Stromal cell of bone marrow (primary cell): ENCODE measurements around the gene PRUNE2.
"Not testable (repeated sequence)": the region's sequence is repeated elsewhere in the genome, so short reads cannot be mapped to it uniquely, and the experiment has no call there.

Experiments used
- DNase-seq: peaks from one replicate; pipeline ENCODE4 v3.0.0-alpha.2; 2012; ENCODE audit warnings: low read depth

The PRUNE2 gene

DNA sequence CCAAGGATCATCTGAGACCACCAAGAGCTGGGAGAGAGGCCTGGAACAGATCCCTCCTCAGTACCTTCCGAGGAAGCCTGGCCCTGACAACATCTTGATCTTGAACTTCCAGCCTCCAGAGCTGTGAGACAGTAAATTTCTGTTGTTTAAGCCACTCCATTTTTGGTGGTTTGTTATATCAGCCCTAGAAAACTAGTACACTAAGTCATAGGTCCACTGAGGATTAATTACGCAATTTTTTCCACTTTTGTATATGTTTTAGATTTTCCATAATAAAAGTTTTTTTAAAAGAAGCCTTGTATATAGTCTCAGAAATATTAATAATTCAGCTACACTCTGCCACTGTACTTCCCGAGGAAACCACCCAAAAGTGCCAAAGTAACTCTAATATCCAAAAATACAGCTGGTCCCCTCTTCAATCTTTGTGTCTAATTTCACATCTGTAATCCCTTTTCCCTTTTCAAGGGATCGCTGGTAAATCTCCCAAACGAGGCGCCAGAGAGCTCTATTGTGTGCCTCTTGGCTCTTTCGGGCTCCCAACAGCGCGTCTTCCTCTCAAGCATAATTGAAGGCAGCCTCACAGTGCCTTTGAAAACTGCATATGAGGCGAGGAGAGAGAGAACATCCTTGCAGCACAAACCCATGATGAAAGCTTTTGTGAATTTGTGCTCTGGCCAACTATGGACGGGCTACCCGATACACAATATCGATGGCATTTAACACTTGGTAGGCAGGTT, 32.7 kb downstream of the PRUNE2 start:
- peak; percentile 77 for DNase-seq

DNA sequence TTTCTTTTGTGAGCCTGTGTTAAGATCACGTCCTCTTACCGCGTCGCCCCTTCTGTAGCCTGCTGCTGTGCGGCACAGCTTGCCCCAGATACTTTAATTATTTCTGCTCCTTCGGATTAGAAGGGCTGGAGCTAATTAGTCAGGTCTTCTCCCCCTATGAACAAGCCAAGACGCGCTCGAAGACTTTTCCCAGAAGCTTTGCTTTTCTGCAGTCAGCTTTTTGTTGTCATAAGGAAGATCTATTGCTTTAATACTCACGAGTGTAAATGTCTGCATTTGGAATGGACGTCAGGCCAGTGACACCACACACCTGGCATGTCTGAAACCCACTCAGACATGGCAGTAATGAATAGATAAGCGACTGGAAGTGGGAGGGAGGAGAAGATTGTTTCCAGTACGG, 37.0 kb downstream of the PRUNE2 start:
- no peak for DNase-seq

DNA sequence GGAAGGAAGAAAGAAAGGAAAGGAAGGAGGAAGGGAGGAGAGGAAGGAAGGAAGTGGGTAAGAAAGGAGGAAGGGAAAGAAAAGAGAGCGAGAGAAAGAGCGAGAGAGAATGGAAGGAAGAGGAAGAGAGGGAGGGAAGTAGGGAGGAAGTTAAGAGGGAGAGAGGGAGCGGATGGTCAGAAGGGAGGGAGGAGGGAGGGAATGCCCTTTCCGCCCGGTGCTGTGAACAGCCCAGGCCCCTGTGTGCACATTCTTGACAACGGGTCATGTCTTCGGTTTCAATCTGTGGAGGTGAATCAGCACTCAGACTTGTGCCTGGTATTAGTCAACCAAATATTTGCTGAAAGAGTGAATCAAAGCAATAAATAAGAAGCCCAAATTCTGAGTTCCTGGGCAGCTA, 39.2 kb downstream of the PRUNE2 start:
- peak; percentile 92 for DNase-seq

DNA sequence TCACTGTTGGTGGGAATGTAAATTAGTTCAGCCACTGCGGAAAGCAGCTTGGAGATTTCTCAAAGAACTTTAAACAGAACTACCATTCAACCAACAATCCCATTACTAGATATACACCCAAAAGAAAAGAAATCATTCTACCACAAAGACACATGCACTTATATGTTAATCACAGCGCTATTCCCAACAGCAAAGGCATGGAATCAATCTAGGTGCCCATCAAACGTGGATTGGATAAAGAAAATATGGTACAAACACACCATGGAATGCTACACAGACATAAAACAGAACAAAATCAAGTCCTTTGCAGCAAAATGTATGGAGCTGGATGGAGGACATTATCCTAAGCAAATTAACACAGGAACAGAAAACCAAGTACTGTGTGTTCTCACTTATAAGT, 42.1 kb downstream of the PRUNE2 start:
- DNase-seq, result no peak

DNA sequence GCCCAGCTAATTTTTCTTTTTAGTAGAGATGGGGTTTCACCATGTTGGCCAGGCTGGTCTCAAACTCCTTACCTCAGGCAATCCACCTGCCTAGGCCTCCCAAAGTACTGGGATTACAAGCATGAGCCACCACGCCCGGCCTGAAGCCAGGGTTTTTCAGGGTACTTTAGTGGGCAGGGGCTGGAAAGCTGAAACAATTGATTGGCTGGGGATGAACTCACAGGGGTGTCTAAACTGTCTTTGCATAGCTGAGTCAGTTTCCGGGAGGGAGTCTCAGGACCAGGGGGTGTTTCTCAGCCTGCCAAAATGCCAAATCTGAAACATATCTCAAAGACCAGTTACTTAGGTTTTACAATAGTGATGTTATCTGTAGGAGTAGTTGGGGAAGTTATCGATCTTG, 46.1 kb downstream of the PRUNE2 start:
- no peak for DNase-seq

DNA sequence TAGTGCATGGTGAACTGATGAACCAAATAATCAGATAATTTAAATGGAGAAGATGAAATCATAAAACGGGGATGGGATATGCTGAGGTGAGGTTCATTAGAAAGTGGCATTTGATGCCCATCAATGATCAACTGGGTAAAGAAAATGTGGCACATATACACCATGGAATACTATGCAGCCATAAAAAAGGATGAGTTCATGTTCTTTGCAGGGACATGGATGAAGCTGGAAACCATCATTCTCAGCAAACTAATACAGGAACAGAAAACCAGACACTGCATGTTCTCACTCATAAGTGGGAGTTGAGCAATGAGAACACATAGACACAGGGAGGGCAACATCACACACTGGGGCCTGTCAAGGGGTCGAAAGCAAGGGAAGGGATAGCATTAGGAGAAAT, 47.7 kb downstream of the PRUNE2 start:
- not testable (repeated sequence) for DNase-seq

DNA sequence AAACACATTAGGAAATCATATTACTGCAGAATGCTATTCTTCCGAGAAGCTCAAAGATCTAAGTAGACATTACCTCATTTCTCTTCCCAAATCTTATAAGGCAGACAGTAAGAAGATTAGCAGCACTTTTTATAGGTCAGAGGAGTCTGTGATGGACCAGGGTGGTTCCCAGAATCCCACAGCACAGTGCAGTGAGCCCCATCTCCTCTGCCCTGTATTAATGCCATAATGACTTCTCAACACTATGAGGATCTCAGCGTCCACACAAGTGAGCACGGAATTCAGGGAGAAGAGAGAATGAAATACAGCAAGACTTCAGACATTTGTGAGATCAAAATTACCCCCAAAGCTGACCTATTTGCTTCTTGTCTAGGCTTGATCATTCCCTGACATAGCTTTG, 49.9 kb downstream of the PRUNE2 start:
- DNase-seq, result no peak

DNA sequence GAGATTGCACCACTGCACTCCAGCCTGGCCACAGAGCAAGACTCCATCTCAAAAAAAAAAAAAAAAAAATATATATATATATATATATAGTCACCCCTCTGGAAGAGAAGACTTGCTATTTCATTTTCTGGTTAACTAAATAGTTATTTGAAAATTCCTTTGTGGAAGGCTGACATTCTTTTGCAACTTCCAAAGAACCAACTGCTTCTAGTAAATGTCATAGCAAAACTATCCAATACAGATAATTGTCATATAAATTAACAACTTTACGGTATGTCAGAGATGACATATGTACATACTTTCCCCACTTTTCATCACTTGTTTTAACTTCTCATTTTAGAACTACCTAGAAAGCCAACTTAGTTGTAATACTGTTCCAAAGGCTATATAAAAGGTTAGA, 50.9 kb downstream of the PRUNE2 start:
- DNase-seq, result no peak

DNA sequence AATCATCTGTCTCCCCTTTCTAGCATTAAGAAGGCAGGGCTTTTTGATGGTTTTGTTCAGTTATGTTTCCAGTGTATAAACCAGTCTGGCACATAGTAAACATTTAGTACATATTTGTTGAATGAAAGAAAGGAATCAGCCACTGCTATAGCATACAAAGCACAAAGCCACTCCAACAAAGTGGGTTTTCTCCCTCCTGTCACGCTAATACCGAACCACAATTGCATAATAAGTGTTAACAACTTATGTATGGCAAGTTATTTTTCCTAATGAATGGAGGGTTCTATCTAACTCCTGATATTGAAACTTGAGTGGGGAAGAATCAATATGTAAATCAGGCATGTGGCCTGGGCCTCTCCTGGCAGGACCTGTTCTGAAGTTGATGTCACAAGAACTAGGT, 53.9 kb downstream of the PRUNE2 start:
- DNase-seq, result no peak

DNA sequence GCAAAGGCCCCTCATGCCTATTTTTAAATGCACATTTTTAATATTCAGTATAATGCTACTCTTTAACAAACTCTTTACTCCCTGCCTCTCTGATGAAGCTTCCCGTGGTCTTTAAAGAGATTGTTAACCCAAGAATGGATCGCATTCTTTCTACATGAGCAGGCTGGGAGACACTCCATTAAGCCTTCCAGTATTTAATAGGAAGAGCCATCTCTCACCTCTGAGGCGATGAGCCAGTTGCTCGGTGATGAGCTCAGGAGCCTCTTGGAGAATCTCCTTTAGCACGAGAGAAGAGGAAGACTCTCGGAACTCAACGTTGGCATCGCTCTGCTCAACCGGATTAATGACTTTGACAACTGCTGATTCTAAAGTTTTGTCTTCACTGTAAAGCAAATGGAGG, 59.6 kb downstream of the PRUNE2 start:
- DNase-seq, result no peak

DNA sequence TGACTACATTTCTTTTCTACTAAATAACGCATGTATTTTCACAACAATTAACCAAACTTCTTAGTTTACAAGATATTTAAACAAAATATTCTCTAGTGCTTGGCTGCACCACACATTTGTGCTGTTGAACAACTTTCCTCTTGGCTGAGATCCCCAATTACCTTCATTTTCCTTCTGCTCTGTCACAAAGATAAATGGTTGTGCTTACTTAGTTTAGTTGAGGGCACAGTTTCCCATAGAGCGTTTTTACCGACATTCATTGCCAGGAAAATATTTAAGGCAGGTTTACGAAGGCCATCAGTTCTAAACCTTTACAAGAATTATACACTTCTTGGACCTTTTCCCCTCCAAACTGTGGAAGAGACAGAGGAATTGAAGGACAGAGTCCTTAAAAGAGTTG, 60.7 kb downstream of the PRUNE2 start:
- no peak for DNase-seq

DNA sequence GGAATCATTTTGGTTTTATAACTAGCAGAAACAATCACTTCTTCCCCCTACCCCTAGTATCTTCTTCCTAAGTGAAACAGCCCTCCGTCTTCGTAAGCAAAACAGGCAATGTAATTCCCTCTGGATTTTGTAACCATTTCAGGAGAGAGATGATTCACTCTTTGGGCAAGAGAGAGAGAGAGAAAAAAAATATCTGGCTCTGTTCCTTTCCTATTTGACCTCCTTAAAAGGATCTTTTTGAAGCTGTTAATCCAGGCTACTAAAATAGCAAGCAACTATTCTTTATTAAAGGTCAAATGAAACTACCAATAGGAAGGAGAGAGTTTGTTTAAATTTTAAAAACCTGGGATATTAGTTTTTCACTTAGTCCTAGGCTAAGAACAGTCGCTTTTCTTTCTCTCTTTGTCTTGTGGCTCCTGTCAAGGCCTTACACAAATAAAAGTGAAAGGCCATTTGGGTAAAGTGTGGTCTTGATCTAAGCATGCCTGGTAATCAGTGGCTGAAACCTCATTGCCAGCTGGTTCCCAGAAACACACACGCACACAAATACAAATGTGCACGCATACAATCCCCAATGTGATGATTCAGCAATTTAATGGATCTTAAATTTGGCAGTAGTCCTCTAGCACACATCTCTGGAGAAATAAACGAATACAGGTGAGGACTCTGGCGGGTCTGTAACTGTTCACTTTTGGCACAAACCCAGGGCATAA, 70.2 kb downstream of the PRUNE2 start:
- peak; percentile 91 for DNase-seq

DNA sequence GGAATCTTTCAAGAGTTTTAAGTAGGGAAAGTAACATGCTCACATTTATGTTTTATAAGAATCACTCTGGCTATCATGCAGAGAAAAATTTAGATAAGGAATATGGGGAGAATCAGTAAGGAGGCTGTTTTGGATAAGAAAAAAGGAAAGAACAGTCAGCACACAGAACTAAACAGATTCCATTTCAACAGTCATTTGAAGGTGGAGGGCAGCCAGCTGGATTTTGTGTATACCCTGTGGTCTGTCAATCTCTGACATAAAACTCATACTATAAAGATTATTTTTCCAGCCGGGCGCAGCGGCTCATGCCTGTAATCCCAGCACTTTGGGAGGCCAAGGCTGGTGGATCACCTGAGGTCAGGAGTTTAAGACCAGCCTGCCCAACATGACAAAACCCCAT, 77.5 kb downstream of the PRUNE2 start:
- DNase-seq, result no peak

DNA sequence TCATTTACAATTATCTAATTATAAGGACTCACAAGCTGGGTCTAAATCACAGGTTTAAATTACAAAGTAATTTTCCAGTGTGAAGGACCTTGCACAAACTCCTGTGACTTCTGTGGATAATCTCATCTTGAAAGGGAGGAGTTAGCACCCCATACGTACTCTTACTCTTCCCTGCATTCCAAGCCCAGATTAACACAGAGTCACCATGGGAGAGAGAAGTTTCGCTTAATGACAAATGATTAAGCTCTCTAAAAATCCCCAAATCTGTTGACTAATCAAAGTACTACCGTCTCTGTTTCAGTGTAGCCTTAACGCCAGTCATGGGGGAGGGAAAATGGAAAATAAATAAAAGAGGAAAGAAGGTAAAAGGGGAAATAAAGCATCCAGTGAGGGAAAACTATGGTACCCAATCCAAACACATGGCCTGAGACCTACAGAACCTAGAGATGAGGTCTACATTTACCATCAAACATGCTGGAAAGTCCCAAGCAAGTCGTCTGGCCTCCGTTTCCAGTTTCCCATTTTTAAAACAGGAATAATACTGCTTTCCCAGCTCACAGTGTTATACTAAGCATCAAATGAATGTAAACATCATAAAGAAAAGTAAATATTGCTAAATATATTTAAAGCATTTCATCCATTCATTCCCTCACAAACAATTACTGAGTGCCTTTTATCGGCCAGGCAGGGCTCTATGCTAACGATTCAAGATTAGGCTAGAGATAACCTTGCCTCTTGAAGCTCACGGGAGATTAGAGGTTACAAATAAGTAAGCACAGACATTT, 78.4 kb downstream of the PRUNE2 start:
- DNase-seq, result no peak

DNA sequence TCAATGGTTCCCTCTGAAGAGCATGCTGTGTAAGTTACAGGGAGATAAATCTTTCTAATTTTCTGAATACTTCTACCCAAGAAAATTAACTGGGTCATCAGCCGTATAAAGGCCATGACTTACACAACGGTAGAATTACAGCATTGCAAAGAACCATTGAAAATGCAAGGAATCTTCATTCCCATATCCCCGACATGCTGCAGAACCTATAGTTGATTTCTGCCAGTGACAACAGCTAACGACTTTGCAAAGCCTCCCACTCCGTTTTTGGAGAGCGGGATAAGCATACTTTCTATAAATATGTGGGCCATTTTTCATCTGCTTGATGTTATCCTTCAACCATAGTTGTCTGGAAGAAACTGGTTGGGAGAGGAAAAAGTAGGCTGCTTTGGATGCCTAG, 85.5 kb downstream of the PRUNE2 start:
- no peak for DNase-seq

DNA sequence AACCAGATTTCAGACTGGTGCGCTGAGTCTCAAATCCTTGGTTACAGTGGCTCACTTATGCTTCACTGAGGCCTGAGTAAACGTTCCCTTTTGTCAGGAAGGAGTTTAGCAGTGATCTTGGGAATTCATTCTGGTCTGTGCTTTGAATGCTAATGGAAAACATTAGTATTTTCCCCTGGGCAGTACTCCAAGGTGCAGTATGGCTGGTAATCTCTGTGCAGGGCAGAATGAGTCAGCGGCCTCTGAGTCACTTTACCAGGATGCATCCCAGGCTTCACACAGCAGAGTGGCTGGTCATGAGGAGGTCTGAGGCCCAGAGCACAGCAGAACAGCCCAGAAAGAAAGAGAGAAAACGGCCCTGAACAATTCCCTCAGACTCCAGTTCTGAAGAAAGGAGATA, 87.6 kb downstream of the PRUNE2 start:
- peak; percentile 100 for DNase-seq

DNA sequence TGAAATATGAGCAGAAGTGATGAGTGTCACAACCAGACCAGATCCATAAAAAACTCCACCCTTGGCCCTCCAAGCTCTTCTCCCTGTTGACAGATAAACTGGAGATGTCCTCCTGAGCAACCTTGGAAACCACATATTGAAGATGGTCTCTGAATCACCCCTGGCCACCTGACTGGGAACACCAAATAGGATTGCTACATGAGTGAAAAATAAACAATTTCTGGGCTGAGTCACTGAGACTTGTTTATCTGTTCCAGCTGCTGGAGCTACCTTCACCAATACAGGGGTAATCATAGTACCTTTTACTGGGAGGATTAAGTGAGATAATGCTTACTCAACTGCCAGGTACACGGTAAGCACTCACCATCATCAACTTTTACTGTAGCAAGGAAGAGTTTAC, 88.4 kb downstream of the PRUNE2 start:
- DNase-seq, result peak; percentile 44

DNA sequence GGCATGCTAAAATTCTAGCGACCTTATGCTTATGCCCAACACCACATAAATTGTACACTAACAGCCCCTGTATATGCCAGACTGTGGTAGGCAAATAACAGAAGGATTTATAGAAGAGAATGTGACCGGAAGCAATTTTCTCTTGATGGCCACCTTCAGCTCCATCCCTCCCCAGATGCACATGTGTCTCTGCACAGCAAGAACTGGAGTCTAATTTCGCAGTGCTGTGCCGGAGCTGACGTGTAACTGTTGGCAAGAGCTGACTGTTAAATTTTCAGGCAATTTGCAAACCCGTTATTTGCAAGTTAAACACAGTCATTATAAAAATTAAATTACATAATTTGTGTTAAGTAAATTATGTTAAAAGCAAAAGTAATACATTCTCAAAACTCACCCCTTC, 93.3 kb downstream of the PRUNE2 start:
- DNase-seq, result no peak

DNA sequence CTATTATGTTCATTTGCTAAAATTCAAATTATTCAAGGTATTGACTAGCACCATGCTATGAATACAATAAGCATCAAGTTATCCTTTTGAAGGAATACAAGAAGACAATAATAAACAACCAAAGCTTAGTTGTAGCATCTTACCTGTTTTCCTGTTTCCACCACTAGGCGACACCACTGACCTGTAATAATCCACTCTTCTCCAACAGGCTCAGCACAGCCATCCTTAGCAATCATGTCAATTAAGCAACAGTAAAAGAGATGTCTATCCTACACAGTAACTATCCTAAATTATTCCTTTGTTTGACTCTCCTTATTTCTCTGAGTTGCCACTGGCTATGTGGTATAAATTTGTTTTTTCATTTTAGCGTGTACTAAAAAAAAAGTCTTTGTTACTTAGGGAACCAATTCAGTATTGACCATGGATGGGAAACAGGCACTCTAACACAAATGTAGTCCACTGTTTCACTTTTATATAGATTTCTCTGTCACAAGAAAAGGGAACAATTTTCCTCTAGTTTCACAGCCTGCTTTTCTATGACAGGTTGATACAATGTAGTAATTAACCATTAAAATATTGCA, 95.4 kb downstream of the PRUNE2 start:
- peak; percentile 50 for DNase-seq

DNA sequence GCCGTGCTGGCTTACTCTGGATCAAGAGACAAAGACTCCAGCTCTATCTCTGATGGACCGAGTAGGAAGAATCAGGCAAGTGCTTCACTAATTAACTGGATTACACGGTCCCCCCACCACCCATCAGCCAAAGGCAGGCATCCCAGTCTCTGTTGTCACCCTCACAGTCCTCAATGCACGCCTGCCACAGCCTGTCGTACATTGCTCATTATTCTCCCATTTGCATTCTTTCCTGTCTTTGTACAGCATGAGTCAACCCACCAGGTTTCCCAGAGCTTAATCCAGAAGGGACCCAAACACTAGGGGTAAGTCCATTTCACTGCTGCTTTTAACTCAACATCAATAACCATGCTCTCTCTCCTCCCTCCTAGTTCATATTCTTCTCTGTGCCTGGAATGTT, 97.3 kb downstream of the PRUNE2 start:
- no peak for DNase-seq

DNA sequence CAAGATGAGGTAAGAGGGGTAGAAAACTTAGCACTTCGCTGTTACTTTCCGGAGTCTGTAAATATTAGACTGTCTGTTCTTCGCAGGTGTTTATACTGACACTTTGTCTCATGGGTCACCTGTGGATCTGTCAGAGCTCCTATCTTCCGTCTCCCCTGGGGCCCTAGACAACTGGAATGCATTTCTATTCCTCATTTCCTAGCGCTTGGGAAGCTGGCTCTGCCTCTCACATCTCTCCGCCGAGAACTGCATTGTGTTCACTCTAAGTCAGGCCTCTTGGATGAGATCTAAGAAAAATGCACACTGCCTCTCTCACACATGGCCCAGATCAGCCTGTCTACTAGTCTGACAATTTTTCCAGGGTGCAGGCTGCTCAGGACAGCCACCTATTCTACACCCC, 102.2 kb downstream of the PRUNE2 start:
- no peak for DNase-seq

DNA sequence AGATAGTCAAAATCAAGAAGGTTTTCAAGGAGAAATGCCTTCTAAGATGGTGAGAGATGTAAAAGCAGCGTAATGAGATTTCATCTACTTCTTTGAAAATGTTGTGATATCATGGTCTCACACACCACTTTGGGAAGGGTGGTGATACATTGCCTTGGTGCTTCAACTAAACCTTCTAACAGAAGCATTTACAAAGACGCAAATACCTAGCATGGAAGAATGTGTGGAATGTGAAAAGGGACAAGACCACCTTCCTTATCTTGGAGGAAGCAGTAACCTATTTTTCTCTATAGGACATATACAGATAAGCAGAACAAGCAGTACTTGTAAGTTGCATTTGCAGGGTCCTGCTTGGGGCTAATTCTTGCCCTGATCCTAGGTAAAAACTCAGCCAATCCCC, 102.8 kb downstream of the PRUNE2 start:
- DNase-seq, result no peak

DNA sequence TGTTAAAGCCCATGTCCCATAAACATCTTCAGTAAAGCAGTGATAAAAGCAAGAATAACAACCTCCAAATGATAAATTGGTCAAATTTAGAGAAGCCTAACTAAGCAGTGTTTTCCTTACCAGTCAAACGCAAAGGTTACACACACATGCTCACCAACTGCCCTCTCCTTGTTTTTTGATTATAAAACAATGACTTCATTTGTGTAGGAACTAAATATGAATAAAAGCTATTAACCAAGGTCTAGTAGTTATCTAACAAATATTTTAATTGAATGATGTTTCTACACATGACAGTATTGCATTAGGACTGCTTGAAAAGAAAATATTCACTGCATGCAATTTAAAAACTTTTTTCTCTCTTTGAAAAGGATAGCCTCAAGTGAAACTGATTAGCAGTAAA, 105.0 kb downstream of the PRUNE2 start:
- DNase-seq, result no peak
